Left ventricle myocardium inferior (tissue), 1 donor: ENCODE measurements around the gene CDT1. TPM values are rescaled to one million over a fixed set of nuclear protein-coding genes. Genes with fewer than 3 reads are reported as not detected.

Source experiments
- DNase-seq: peaks from one replicate; pipeline ENCODE4 v3.0.0-alpha.2; 2020
- H3K27ac ChIP-seq: fragments of 200-600 bp; replicated peaks from 2 replicates; pipeline ENCODE4 v1.8.0; 2021
- H3K27me3 ChIP-seq: fragments of 200-600 bp; 2 replicates; pipeline ENCODE4 v1.8.0; 2021; ENCODE audit warnings: low read depth
- H3K36me3 ChIP-seq: fragments of 200-600 bp; 2 replicates; pipeline ENCODE4 v1.8.0; 2021
- H3K4me1 ChIP-seq: fragments of 200-600 bp; 2 replicates; pipeline ENCODE4 v1.8.0; 2021
- H3K4me3 ChIP-seq: fragments of 200-600 bp; 2 replicates; pipeline ENCODE4 v1.8.0; 2021; ENCODE audit warnings: mild to moderate bottlenecking, moderate library complexity
- H3K9me3 ChIP-seq: fragments of 200-600 bp; replicated peaks from 2 replicates; pipeline ENCODE4 v1.8.0; 2021
- intact Hi-C: fragments of 100-400 bp; cut with micrococcal nuclease; formaldehyde crosslinking; loops from one replicate; pipeline ENCODE4 v1.11.0; 2022
- total RNA-seq: library from RNA; stranded (reverse); fragmentation: NEBNext Ultra II Directional; extraction: Animal tissue kit (Norgen Biotek cat#: 25700); gene quantifications from one replicate; pipeline ENCODE4 v1.2.1, GENCODE V29; 2021
- TF ChIP-seq, protein P1 (sequence below): fragments of 200-600 bp; IDR thresholded peaks from 2 replicates; pipeline ENCODE4 v1.8.0; 2021; ENCODE audit warnings: antibody characterized with exemption, mild to moderate bottlenecking, borderline replicate concordance
- donor health status: DM: no; HTN: yes; CAD: no; lungs with severe emphysema.

Gene CDT1
- total RNA-seq, 1 donor from 2014 or later, result 0.63 TPM

DNA sequence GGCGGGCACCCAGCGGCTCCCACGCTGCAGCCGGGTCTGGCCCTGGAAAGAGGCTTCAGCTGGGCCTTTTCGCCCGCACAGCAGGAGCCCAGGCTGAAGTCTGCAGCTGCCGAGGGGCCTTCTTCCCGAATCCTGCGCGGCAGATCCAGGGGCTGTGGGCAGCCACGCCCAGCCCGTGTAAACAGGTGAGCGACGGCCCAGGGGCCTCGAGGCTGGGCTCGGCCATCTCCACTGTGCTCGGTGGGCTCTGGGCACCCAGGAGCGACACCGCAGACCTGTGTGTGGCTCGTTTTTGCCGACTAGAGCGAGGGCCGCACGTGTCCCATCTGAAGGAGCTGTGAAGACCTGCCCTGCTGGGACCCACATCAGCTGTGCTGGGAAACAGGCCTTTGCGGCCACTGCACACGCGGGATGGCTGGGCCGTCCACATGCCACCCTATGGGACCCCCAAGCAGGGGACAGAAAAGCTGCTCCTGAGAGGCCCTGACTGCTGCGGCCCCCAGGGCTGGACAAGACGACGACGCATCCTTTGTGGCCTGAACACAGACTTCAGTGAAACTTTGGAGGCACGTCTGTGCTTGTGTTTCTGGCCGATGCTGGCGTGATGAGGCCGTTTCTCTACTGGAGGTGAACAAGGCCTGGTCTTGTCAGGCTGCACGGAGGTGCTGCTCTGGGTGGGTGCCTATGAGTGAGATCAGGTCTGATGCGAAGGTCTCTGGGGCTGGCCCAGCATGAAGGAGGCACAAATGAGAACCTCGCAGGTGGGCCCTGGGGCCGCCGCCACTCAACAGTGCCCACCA, 13.3 kb downstream of the CDT1 start:
- TF ChIP-seq, protein P1, sequence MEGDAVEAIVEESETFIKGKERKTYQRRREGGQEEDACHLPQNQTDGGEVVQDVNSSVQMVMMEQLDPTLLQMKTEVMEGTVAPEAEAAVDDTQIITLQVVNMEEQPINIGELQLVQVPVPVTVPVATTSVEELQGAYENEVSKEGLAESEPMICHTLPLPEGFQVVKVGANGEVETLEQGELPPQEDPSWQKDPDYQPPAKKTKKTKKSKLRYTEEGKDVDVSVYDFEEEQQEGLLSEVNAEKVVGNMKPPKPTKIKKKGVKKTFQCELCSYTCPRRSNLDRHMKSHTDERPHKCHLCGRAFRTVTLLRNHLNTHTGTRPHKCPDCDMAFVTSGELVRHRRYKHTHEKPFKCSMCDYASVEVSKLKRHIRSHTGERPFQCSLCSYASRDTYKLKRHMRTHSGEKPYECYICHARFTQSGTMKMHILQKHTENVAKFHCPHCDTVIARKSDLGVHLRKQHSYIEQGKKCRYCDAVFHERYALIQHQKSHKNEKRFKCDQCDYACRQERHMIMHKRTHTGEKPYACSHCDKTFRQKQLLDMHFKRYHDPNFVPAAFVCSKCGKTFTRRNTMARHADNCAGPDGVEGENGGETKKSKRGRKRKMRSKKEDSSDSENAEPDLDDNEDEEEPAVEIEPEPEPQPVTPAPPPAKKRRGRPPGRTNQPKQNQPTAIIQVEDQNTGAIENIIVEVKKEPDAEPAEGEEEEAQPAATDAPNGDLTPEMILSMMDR, result no peak
- intact Hi-C loops, result no loop called here
- Histone ChIP-seq H3K4me1 (peaks cover 17% of the 10 kb centered on the region), H3K36me3 (peaks cover 11% of the 10 kb centered on the region), H3K27ac (no peak overlapping the region), H3K4me3 (no peak overlapping the region), H3K27me3 (no peaks in the 10 kb centered on the region), H3K9me3 (no peaks in the 10 kb centered on the region)
- no peak for DNase-seq

- H3K4me1 ChIP-seq, result peaks cover 7% of the 10 kb centered on the region
- intact Hi-C loops, result no loop called here
- TF ChIP-seq, protein P1, result no peak
- H3K9me3 ChIP-seq, result no peaks in the 10 kb centered on the region
- no peak overlapping the region for H3K27ac ChIP-seq
- no peaks in the 10 kb centered on the region for H3K27me3 ChIP-seq
- H3K36me3 ChIP-seq, result peaks cover 21% of the 10 kb centered on the region
- no peak for DNase-seq
- no peak overlapping the region for H3K4me3 ChIP-seq
These were observed 14.4 kb downstream of the CDT1 start for GRCh38 chr16:88817785-88818574.

DNA sequence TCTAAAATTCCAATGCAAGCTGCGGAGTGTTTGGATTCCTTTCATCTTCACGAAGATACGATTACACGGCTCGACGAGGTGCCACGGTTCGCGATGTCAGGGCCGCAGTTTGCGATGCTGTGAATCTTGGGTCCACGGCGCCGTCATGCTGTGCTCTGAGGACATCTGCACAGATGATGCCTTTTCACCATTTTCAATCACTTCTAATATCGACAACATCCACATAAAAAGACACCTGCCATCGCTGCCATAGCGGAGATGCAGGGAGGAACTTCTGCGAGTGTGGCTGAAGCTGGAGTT, 14.9 kb downstream of the CDT1 start:
- Histone ChIP-seq H3K9me3 (no peaks in the 10 kb centered on the region), H3K27me3 (no peaks in the 10 kb centered on the region), H3K27ac (no peak overlapping the region), H3K4me1 (peaks cover 1% of the 10 kb centered on the region), H3K4me3 (no peak overlapping the region), H3K36me3 (peaks cover 23% of the 10 kb centered on the region)
- intact Hi-C loops, result no loop called here
- no peak for DNase-seq
- TF ChIP-seq, protein P1, result no peak

DNA sequence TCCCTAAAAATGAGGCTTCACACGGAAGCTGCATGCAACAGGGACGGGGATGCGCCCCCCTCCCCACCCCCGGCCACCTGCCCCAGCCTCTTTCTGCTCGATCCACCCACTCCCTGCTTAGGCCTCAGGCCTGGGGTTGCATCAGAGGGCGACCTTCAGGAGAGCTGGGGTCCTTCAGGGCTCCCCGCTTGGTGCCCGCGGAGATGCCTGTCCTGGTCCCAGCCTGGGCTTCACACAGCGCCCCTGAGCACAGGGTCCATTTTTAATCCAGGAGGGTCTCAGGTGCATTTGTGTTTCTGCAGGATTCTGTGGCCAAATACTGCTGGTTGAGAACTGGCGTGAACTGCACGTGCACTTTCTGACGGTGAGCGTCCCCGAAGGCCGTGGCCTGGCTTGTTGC, 15.5 kb downstream of the CDT1 start:
- no peaks in the 10 kb centered on the region for H3K4me1 ChIP-seq
- DNase-seq, result no peak
- intact Hi-C loops, result no loop called here
- H3K9me3 ChIP-seq, result no peaks in the 10 kb centered on the region
- peaks cover 26% of the 10 kb centered on the region for H3K36me3 ChIP-seq
- TF ChIP-seq, protein P1, result no peak
- no peak overlapping the region for H3K27ac ChIP-seq
- no peak overlapping the region for H3K4me3 ChIP-seq
- no peaks in the 10 kb centered on the region for H3K27me3 ChIP-seq

DNA sequence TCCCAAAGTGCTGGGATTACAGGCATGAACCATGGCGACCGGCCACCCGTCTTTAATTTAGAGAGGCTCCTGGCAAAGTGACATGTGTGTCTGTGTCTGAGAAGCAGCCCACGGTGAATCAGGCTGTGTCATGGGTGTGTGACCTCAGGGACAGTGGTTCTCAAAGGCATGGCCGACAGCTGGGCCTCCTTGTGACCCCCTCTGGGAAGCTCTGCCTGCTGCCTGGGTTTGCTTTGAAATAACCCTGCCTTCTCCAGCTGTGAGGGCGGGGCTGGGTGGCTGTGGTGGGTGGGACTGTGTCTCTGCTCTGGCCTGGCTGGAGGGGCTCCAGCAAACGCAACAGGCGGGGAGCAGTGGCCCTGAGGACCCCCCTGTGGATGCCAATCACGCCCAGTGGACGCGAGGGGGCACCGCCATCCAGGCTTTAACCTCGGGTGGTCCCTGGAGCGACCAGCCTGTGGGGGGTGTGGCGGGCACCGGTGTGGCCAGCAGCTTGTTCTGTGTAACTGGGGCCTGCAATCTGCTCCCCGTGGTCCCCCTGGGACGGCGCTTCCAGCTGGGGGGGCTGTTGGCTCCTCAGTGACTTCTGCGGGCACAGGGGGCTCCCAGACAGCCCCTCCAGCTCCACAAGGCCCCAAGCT, 16.9 kb downstream of the CDT1 start:
- Histone ChIP-seq H3K9me3 (no peaks in the 10 kb centered on the region), H3K27ac (no peak overlapping the region), H3K36me3 (peaks cover 33% of the 10 kb centered on the region), H3K4me3 (no peak overlapping the region), H3K27me3 (no peaks in the 10 kb centered on the region), H3K4me1 (no peaks in the 10 kb centered on the region)
- intact Hi-C loops, result no loop called here
- TF ChIP-seq, protein P1, result no peak
- no peak for DNase-seq
